ENCODE data around the gene CARNS1.

DNA sequence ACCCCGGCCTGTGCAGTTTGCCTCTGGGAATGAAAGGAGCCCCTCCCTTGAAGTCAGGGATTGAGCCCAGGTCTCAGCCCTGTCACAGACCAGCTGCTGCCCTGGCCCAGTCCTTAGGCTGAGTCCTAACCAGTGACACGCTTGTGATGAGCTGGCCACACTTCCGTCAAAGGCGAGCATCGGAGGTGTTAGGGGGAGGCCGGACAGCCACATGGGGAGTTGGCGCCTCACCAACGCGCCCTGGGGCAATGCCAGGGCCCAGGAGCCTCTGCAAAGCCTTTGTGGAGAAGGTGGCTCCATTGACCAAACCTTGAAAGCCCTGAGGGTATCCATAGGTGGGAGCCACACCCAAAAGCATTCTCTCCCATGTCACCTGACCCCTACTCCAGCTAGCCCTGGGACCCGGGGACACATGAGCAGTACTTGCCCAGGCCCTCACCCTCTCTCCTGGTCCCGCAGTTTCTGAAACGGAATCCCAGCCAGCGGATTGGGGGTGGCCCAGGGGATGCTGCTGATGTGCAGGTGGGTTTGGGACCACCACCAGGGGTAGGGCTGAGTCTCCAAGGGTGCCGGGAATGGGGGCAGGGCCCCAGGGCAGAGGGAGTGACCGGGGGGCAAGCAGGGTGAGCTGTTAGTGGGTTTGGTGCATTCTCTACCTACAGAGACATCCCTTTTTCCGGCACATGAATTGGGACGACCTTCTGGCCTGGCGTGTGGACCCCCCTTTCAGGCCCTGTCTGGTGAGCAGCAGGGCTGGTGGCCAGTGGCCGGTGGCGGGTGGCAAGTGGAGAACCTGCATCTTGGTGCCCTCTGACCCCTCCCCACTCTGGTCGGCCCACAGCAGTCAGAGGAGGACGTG, 18.3 kb downstream of the CARNS1 start:
- TF ChIP-seq, protein P1, sequence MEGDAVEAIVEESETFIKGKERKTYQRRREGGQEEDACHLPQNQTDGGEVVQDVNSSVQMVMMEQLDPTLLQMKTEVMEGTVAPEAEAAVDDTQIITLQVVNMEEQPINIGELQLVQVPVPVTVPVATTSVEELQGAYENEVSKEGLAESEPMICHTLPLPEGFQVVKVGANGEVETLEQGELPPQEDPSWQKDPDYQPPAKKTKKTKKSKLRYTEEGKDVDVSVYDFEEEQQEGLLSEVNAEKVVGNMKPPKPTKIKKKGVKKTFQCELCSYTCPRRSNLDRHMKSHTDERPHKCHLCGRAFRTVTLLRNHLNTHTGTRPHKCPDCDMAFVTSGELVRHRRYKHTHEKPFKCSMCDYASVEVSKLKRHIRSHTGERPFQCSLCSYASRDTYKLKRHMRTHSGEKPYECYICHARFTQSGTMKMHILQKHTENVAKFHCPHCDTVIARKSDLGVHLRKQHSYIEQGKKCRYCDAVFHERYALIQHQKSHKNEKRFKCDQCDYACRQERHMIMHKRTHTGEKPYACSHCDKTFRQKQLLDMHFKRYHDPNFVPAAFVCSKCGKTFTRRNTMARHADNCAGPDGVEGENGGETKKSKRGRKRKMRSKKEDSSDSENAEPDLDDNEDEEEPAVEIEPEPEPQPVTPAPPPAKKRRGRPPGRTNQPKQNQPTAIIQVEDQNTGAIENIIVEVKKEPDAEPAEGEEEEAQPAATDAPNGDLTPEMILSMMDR (IDR thresholded peaks at IDR 0.05), result no peak
- TF ChIP-seq POLR2AphosphoS5 (IDR thresholded peaks at IDR 0.05) (no peak), POLR2A (IDR thresholded peaks at IDR 0.05) (no peak), EP300 (IDR thresholded peaks at IDR 0.05) (no peak)

Data from upper lobe of left lung (tissue), 4 donors.